ENCODE measurements around the gene ROPN1L.

ROPN1L gene

DNA sequence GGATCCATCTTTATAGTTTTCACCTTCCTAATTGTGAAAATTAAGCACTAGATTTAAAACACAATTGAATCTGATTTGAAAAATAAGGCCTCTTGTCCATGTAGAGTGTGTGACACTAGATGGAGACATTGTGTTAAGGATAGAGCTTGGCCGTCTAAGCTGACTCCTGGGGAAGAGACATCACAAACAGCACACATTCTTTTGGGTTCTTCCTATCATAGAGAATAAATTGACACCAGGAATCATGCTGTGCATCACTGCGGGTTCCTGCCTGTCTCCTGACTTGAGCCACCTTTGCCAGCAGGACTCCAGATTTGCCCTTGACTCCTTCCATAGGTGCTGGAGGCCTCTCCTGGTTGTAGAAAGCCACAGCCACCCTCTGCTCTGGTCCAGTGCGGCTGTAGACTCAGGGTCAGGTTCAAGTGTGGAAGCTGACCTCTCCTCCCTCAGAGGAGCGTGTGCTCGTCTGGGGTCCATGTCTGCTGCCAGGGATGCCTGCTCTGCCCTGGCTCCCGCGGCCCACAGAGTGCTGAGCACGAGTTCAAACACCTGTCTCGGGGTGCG, 11.2 kb downstream of the ROPN1L start:
- DNase-seq (ENCODE audit: low spot score), result peak; percentile 82
- TF ChIP-seq, protein P1, sequence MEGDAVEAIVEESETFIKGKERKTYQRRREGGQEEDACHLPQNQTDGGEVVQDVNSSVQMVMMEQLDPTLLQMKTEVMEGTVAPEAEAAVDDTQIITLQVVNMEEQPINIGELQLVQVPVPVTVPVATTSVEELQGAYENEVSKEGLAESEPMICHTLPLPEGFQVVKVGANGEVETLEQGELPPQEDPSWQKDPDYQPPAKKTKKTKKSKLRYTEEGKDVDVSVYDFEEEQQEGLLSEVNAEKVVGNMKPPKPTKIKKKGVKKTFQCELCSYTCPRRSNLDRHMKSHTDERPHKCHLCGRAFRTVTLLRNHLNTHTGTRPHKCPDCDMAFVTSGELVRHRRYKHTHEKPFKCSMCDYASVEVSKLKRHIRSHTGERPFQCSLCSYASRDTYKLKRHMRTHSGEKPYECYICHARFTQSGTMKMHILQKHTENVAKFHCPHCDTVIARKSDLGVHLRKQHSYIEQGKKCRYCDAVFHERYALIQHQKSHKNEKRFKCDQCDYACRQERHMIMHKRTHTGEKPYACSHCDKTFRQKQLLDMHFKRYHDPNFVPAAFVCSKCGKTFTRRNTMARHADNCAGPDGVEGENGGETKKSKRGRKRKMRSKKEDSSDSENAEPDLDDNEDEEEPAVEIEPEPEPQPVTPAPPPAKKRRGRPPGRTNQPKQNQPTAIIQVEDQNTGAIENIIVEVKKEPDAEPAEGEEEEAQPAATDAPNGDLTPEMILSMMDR (IDR thresholded peaks at IDR 0.05; ENCODE audit: extremely low read depth, missing control alignments), result peak; percentile 68

DNA sequence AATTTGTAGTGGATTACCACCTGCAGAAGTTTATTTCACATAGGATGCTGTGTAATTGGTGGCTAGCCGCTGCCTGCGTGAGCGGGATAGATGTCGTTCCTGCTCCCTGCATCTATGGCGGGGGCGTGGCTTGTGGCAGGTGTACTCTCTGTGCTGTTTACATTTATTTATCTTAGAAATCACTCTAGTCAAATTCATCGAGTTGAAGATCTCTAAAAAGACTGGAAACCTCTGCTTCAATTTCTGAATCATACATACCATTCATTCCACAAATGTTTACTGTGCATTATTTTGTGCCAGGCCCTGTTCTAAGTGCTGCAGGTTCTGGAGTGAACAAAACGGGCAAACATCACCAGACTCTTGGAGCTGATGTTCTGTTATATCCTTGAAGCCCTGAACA, 11.9 kb downstream of the ROPN1L start:
- no peak for DNase-seq (ENCODE audit: low spot score)
- TF ChIP-seq, protein P1 (IDR thresholded peaks at IDR 0.05; ENCODE audit: extremely low read depth, missing control alignments), result no peak

DNA sequence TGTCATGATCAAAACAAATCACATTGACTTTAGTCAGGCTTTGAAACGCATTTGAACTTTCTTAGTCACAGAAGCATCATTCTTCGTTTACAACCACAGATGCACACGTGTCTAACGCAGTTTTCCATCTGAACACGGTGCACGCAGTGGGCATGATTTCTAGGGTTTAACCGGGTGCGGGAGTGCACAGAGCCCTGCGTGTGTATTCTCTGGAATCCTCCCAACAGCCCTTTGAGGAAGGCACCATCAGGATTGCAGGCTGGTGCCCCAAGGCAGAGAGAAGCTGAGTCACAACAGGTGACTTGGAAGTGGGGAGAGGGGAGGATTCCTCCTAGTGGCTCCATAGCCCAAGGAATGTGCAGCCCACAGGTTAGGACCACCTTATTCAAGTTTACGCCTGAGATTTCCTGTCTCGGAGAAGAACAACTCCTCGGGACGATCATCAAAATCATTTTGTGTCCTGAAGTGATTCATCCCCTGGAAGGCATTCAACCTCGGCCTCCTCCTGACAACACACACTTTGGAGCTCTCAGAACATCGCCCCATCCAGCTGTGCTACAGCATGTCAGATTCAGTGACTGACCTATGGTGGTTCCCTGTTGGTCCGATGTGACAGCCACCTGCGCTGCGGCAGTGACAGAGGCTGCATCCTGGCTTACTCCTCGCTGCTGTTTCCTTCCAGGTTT, 13.1 kb downstream of the ROPN1L start:
- TF ChIP-seq, protein P1 (IDR thresholded peaks at IDR 0.05; ENCODE audit: extremely low read depth, missing control alignments), result no peak
- no peak for DNase-seq (ENCODE audit: low spot score)

DNA sequence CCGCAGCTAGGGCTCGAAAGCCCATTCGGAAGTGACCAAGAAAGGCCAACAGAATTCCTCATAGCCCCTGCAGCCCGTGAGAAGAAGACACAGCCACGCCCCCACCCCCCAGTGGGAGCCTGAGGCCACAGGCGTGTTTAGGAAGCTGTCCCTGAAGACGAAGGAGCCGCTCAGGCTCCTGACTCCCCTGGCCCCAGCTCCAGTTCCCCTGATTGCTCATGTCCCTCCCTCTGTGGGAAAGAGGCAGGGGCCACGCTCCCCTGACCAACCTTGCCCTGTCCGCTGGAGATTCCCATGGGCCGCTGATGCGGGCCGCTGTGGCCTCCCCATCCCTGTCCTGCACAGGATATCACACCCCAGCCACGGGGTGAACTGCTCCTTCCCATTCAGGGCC, 13.6 kb downstream of the ROPN1L start:
- TF ChIP-seq, protein P1 (IDR thresholded peaks at IDR 0.05; ENCODE audit: extremely low read depth, missing control alignments), result no peak
- DNase-seq (ENCODE audit: low spot score), result no peak

DNA sequence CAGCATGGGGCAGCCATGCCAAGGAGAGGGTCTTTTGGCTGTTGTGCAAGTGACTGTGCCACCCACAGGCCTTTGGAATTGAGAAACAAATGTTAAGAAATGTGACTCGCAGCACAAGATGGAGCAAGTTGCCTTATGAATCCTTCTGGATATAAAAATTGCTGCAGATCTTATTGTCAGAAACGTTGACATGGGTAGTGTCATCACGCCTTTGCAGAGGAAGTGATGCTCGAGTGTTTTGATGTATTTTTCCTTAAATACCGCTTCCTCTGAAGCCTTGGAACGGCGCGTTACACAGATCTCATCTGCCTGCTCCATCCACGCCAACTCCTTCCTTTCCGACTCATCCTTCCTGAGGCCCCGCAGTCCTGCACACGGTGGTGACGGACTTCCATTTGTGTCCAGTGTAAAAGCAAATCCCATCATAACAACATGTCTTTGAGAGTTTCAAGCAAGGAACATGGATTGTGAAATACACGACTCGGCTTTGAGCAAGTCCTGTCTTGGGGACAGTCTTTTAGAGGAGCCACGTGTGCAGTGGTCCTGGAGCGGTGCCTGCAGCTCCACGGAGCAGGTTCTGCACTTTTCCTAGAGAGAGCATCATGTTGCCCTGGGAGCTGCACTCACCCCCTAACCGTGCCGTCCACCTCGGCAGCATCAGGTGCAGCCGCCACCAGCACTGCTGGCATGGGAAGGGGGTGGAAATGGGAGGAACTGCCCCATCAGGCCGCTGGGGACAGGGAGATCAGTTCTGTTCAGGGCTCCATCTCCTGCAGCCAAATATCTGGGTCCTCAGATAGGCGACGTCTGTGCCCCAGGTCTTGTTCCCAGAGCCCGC, 15.1 kb downstream of the ROPN1L start:
- TF ChIP-seq, protein P1 (IDR thresholded peaks at IDR 0.05; ENCODE audit: extremely low read depth, missing control alignments), result no peak
- DNase-seq (ENCODE audit: low spot score), result no peak

DNA sequence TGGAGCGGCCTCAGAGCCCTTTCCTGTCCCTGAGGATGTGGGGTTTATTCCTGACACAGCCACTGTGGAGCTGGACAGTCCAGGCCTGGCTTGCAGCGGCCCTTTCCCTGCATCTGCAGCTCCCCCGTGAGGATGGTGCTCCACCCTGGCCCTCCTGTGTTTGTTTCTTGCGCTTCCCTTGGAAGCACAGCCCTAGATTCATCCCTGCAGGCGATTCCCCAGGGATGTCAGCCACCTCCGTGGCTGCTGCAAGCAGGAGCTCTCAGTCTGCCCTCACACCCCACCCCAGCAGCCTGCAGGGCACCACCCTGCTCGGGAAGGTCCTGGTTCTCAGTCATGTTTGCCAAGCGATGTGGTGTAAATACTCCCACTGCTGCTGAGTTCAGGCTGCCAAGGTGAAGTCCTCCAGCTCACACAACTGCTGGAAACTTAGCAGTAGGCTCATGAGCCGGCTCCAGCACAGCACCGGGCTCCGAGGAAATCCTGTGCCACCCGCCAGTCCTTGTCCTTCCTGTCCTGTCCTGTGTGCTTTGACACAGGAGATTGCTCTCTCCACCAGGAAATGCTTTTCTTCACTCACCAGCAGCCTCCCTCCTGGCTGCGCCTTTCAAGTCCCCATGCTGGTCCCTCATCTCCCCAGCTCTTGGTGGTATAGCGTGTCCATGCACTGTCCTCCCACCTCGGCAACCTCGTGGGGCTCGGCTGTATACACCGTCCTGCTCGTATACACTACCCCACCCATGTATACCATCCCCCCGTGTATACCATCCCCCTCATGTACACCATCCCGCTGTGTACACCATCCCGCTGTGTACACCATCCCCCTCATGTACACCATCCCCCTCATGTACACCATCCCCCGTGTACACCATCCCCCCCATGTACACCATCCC, 16.2 kb downstream of the ROPN1L start:
- TF ChIP-seq, protein P1 (IDR thresholded peaks at IDR 0.05; ENCODE audit: extremely low read depth, missing control alignments), result no peak
- DNase-seq (ENCODE audit: low spot score), result no peak
